Measurements from ENCODE around the gene LIMCH1. TPM values are rescaled to one million over a fixed set of nuclear protein-coding genes. Genes with fewer than 3 reads are reported as not detected.
"Not testable (repeated sequence)": the region's sequence is repeated elsewhere in the genome, so short reads cannot be mapped to it uniquely, and the experiment has no call there.

The LIMCH1 gene
- total RNA-seq, 1 donor: 9.0 TPM

DNA sequence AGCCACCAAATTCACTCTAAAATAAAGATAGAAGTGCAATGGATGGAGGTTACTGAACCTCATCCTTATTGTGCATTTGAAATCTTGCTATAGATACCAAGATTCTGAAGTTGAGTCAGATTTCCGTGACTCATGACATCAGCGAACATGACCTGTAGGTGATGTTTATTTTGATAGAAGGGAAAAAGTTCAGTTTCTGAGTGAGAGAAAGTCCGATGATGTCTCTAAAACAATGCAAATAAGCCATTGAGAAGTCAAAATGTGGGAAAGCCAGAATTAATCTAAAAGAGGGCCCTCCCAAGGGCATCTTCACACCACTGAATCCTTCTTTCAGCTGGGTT, 190.6 kb downstream of the LIMCH1 start:
- TF ChIP-seq, protein P1, sequence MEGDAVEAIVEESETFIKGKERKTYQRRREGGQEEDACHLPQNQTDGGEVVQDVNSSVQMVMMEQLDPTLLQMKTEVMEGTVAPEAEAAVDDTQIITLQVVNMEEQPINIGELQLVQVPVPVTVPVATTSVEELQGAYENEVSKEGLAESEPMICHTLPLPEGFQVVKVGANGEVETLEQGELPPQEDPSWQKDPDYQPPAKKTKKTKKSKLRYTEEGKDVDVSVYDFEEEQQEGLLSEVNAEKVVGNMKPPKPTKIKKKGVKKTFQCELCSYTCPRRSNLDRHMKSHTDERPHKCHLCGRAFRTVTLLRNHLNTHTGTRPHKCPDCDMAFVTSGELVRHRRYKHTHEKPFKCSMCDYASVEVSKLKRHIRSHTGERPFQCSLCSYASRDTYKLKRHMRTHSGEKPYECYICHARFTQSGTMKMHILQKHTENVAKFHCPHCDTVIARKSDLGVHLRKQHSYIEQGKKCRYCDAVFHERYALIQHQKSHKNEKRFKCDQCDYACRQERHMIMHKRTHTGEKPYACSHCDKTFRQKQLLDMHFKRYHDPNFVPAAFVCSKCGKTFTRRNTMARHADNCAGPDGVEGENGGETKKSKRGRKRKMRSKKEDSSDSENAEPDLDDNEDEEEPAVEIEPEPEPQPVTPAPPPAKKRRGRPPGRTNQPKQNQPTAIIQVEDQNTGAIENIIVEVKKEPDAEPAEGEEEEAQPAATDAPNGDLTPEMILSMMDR (IDR thresholded peaks at IDR 0.05; ENCODE audit: extremely low read depth, low read depth, low read length): no peak
- H3K36me3 ChIP-seq (ENCODE audit: insufficient read depth, low read length): no peaks in the 10 kb centered on the region
- H3K27ac ChIP-seq (ENCODE audit: low read depth, low read length): no peak overlapping the region
- no peaks in the 10 kb centered on the region for H4K20me1 ChIP-seq (ENCODE audit: insufficient read depth, low read length)
- no peaks in the 10 kb centered on the region for H3K27me3 ChIP-seq (ENCODE audit: insufficient read depth, low read length)
- no peak for DNase-seq (ENCODE audit: insufficient read length, low spot score, missing footprints)
- no peaks in the 10 kb centered on the region for H3K79me2 ChIP-seq (ENCODE audit: insufficient read depth, low read length)
- H3K9me3 ChIP-seq (ENCODE audit: low read depth, low read length): no peaks in the 10 kb centered on the region
- no peaks in the 10 kb centered on the region for H3K4me1 ChIP-seq (ENCODE audit: insufficient read depth, low read length)
- no peak overlapping the region for H2AFZ ChIP-seq (ENCODE audit: low read length)
- no peak overlapping the region for H3K4me3 ChIP-seq (ENCODE audit: insufficient read depth, low read length)
- H3K4me2 ChIP-seq (ENCODE audit: insufficient read depth, low read length): no peak overlapping the region

DNA sequence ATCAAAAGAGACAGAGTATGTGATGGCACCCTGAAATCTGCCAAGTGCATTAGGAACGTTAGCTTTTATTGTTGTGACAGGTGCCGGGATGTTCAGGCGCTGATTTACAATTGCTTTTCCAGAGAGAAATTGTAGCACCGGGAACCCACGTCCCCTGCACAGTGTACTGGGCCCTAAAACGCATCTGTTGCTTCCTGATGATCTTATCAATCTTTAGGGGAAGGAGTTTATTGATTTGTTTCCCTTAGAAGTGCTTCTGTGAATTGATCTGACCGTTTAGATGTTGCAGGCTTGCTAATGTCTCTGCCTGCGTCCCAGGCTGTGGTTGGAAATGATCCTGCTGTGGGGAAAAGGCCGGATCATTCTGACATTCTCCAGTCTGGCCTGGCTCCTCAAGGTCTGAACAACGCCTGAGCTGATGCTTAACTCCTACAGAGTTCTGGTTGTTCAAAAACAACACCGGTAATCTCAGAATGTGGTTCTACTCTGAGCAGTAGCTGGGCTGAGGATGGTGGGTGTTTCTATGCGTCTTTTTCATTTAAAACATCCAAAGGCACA, 193.7 kb downstream of the LIMCH1 start:
- Histone ChIP-seq H3K4me2 (ENCODE audit: insufficient read depth, low read length) (no peak overlapping the region), H3K9me3 (ENCODE audit: low read depth, low read length) (no peaks in the 10 kb centered on the region), H3K79me2 (ENCODE audit: insufficient read depth, low read length) (no peaks in the 10 kb centered on the region), H3K27me3 (ENCODE audit: insufficient read depth, low read length) (no peaks in the 10 kb centered on the region), H4K20me1 (ENCODE audit: insufficient read depth, low read length) (no peaks in the 10 kb centered on the region), H3K4me3 (ENCODE audit: insufficient read depth, low read length) (no peak overlapping the region), H2AFZ (ENCODE audit: low read length) (no peak overlapping the region), H3K36me3 (ENCODE audit: insufficient read depth, low read length) (no peaks in the 10 kb centered on the region), H3K27ac (ENCODE audit: low read depth, low read length) (no peak overlapping the region), H3K4me1 (ENCODE audit: insufficient read depth, low read length) (no peaks in the 10 kb centered on the region)
- DNase-seq (ENCODE audit: insufficient read length, low spot score, missing footprints): no peak
- TF ChIP-seq, protein P1 (IDR thresholded peaks at IDR 0.05; ENCODE audit: extremely low read depth, low read depth, low read length): no peak

DNA sequence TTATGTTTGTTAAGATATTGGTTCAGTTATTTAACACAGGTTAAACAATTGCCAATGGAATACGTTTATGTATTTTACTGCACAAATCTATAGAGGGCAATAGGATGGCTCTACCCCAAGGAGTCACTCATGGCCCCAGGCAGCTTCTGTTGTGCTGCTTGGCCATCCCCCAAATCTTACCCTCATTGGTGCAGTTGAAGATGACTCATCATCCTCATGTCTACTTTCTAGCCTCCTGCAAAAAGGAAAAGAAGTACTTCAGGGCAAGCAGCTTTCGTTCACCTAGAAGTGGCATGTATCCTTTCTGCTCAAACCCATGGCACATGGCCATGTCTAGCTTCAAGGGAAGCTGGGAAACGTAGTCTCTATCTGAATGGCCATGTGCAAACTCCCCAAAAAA, 196.4 kb downstream of the LIMCH1 start:
- no peak overlapping the region for H3K27ac ChIP-seq (ENCODE audit: low read depth, low read length)
- no peaks in the 10 kb centered on the region for H3K27me3 ChIP-seq (ENCODE audit: insufficient read depth, low read length)
- H3K4me3 ChIP-seq (ENCODE audit: insufficient read depth, low read length): no peak overlapping the region
- H3K4me2 ChIP-seq (ENCODE audit: insufficient read depth, low read length): no peak overlapping the region
- no peaks in the 10 kb centered on the region for H3K36me3 ChIP-seq (ENCODE audit: insufficient read depth, low read length)
- DNase-seq (ENCODE audit: insufficient read length, low spot score, missing footprints): no peak
- no peaks in the 10 kb centered on the region for H3K9me3 ChIP-seq (ENCODE audit: low read depth, low read length)
- no peak overlapping the region for H2AFZ ChIP-seq (ENCODE audit: low read length)
- TF ChIP-seq, protein P1 (IDR thresholded peaks at IDR 0.05; ENCODE audit: extremely low read depth, low read depth, low read length): no peak
- no peaks in the 10 kb centered on the region for H3K79me2 ChIP-seq (ENCODE audit: insufficient read depth, low read length)
- H3K4me1 ChIP-seq (ENCODE audit: insufficient read depth, low read length): no peaks in the 10 kb centered on the region
- H4K20me1 ChIP-seq (ENCODE audit: insufficient read depth, low read length): no peaks in the 10 kb centered on the region

DNA sequence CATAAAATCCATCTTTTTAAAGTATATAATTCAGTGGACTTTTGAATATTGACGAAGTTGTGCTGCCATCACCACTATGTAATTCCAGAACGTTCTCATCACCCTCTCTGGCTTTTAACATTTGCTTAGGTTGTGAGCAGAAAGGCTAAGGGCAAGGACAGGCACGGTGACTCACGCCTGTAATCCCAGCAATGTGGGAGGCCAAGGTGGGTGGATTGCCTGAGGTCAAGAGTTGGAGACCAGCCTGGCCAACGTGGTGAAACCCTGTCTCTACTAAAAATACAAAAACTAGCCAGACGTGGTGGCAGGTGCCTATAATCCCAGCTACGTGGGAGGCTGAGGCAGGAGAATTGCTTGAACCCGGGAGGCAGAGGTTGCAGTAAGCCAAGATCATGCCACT, 199.5 kb downstream of the LIMCH1 start:
- H2AFZ ChIP-seq (ENCODE audit: low read length); H3K9me3 ChIP-seq (ENCODE audit: low read depth, low read length); H3K79me2 ChIP-seq (ENCODE audit: insufficient read depth, low read length); DNase-seq (ENCODE audit: insufficient read length, low spot score, missing footprints); H3K27me3 ChIP-seq (ENCODE audit: insufficient read depth, low read length); H3K4me2 ChIP-seq (ENCODE audit: insufficient read depth, low read length); H3K27ac ChIP-seq (ENCODE audit: low read depth, low read length); H3K4me3 ChIP-seq (ENCODE audit: insufficient read depth, low read length); H4K20me1 ChIP-seq (ENCODE audit: insufficient read depth, low read length); H3K36me3 ChIP-seq (ENCODE audit: insufficient read depth, low read length); H3K4me1 ChIP-seq (ENCODE audit: insufficient read depth, low read length): not testable (repeated sequence)

Data from osteoblast (primary cell).